OCI-LY3 (cell line): Measurements from ENCODE around the gene FGF11.

Experiments used
- CTCF ChIP-seq: fragments of 200-600, 300-600 bp; sonication (generic); IDR thresholded peaks from 2 replicates; pipeline ENCODE4 v1.5.1; 2014; ENCODE audit warnings: antibody characterized with exemption, low read length, low read depth
- EZH2phosphoT487 ChIP-seq: fragments of 200-600 bp; shearing (Covaris generic); IDR thresholded peaks from 2 replicates; pipeline ENCODE4 v1.6.1; 2018; ENCODE audit warnings: antibody characterized with exemption, mixed run types, low read depth

- TF ChIP-seq CTCF (no peak), EZH2phosphoT487 (no peak)
Observed at GRCh38 chr17:7479213-7480088, 40.1 kb downstream of the FGF11 start, which contains the start of gene ZBTB4.
